A549 (cell line): ENCODE data around the gene SLC22A2.

Source experiments
- CBX2 ChIP-seq: fragments of 200-600 bp; sonication (generic); IDR thresholded peaks from 2 replicates; pipeline ENCODE4 v1.6.1; 2016; ENCODE audit warnings: low read depth, mild to moderate bottlenecking, borderline replicate concordance
- CBX8 ChIP-seq: fragments of 200-600 bp; sonication (generic); IDR thresholded peaks from 2 replicates; pipeline ENCODE4 v1.6.1; 2016
- CTCF ChIP-seq: fragments of >200 bp; sonication (Bioruptor Twin); formaldehyde crosslinking; IDR thresholded peaks from 3 replicates; pipeline ENCODE4 v1.5.1; 2016
- JUNB ChIP-seq: fragments of >200 bp; sonication (Bioruptor Twin); formaldehyde crosslinking; IDR thresholded peaks from 2 replicates; pipeline ENCODE4 v1.6.1; 2016
- MAFK ChIP-seq: fragments of 450-650 bp; IDR thresholded peaks from 2 replicates; pipeline ENCODE4 v1.6.1; 2014; ENCODE audit not compliant: partially characterized antibody
- POLR2A ChIP-seq: IDR thresholded peaks from 2 replicates; pipeline ENCODE4 v1.6.1; 2012; ENCODE audit warnings: mild to moderate bottlenecking, low read length
- ZFP36 ChIP-seq: fragments of 450-650 bp; IDR thresholded peaks from 2 replicates; pipeline ENCODE4 v1.6.1; 2014; ENCODE audit warnings: borderline replicate concordance; ENCODE audit not compliant: partially characterized antibody
- TF ChIP-seq, protein P1 (sequence below): fragments of 200-600 bp; sonication (generic); IDR thresholded peaks from 2 replicates; pipeline ENCODE4 v1.6.1; 2016; ENCODE audit warnings: antibody characterized with exemption, mild to moderate bottlenecking, moderate library complexity

GRCh38 chr6:160267102-160267501 lies 8.5 kb upstream of the SLC22A2 start:
- TF ChIP-seq, protein P1, sequence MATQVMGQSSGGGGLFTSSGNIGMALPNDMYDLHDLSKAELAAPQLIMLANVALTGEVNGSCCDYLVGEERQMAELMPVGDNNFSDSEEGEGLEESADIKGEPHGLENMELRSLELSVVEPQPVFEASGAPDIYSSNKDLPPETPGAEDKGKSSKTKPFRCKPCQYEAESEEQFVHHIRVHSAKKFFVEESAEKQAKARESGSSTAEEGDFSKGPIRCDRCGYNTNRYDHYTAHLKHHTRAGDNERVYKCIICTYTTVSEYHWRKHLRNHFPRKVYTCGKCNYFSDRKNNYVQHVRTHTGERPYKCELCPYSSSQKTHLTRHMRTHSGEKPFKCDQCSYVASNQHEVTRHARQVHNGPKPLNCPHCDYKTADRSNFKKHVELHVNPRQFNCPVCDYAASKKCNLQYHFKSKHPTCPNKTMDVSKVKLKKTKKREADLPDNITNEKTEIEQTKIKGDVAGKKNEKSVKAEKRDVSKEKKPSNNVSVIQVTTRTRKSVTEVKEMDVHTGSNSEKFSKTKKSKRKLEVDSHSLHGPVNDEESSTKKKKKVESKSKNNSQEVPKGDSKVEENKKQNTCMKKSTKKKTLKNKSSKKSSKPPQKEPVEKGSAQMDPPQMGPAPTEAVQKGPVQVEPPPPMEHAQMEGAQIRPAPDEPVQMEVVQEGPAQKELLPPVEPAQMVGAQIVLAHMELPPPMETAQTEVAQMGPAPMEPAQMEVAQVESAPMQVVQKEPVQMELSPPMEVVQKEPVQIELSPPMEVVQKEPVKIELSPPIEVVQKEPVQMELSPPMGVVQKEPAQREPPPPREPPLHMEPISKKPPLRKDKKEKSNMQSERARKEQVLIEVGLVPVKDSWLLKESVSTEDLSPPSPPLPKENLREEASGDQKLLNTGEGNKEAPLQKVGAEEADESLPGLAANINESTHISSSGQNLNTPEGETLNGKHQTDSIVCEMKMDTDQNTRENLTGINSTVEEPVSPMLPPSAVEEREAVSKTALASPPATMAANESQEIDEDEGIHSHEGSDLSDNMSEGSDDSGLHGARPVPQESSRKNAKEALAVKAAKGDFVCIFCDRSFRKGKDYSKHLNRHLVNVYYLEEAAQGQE, result no peak
- TF ChIP-seq CTCF (no peak), ZFP36 (no peak), POLR2A (no peak), CBX2 (no peak), CBX8 (no peak), MAFK (no peak), JUNB (no peak)
